ENCODE results near the gene DOCK2. TPM values are rescaled to one million over a fixed set of nuclear protein-coding genes. Genes with fewer than 3 reads are reported as not detected.

Gene DOCK2
- polyA plus RNA-seq, 1 of the 3 experiments (the other 2 are of a cell fraction) = 3.8 TPM

DNA sequence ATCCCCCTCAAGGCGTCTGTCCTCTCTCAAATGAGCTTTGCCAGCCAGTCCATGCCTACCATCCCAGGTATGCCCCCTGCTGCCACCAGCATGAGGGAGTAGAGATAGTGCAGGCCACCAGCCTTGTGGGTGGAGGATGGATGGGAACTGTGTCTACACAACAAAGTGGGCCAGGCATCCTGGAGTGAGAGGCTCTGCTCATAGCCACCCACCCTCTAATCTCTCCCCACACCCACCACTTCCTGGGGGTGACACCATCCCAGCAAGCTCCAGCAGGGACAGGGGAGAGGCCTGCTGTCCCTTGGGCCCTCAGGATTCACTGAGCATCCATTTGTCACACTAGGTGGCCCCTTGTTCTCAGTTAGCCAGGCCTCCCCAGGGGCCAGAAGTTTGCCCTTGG is 443.1 kb downstream of the DOCK2 start (continued):
- TF ChIP-seq, protein P1, sequence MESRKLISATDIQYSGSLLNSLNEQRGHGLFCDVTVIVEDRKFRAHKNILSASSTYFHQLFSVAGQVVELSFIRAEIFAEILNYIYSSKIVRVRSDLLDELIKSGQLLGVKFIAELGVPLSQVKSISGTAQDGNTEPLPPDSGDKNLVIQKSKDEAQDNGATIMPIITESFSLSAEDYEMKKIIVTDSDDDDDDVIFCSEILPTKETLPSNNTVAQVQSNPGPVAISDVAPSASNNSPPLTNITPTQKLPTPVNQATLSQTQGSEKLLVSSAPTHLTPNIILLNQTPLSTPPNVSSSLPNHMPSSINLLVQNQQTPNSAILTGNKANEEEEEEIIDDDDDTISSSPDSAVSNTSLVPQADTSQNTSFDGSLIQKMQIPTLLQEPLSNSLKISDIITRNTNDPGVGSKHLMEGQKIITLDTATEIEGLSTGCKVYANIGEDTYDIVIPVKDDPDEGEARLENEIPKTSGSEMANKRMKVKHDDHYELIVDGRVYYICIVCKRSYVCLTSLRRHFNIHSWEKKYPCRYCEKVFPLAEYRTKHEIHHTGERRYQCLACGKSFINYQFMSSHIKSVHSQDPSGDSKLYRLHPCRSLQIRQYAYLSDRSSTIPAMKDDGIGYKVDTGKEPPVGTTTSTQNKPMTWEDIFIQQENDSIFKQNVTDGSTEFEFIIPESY (IDR thresholded peaks at IDR 0.05; ENCODE audit: borderline replicate concordance, low read depth) = no peak
- TF ChIP-seq RFX5 (IDR thresholded peaks at IDR 0.05; ENCODE audit: low read length) = no peak
- no peak for TF ChIP-seq MEF2A (IDR thresholded peaks at IDR 0.05; ENCODE audit: borderline replicate concordance, low read depth)
- no peak for TF ChIP-seq EZH2phosphoT487 (IDR thresholded peaks at IDR 0.05; ENCODE audit: borderline replicate concordance, low read depth)
- no peak for TF ChIP-seq POLR2AphosphoS5 (IDR thresholded peaks at IDR 0.05; ENCODE audit: low read depth, low read length)
- no peak for TF ChIP-seq YY1 (IDR thresholded peaks at IDR 0.05; ENCODE audit: low read depth)

DNA sequence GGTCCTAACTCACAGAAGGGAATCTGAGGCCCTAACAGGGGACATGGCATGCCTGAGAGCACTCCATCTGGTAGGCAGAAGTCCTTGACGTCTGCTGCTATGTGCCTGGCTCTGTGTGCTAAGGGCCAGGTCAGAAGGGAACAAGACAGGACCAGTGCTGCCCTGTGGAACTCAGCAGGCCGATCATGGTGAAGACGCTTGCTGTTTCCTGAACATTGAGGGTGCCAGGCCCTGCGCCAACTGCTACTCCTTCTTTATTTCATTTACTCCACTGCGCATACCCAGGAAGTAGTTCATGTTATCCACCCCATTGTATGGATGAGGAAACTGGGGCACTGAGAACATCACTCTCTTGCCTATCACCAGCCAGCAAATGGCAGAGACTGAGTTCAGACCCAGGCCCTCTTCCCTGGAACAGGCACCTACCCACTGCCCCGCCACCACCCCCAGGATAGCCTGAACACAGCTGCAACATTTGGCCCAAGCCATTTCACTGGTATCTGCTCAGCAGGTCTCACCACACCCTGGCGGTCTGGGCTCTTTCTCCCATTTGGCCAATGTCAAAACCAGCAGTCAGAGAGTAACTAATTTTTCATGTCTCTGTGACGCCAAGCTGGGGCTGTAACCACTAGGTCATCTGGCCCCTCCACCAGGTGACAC is 443.8 kb downstream of the DOCK2 start:
- no peaks in the 10 kb centered on the region for H3K27me3 ChIP-seq (ENCODE audit: insufficient read depth)
- H3K9me2 ChIP-seq = no peaks in the 10 kb centered on the region
- no peak overlapping the region for H3K27ac ChIP-seq (ENCODE audit: low read depth in 2 of 2, low read length in 1 of 2)
- no peak overlapping the region for H2AFZ ChIP-seq (ENCODE audit: low read depth)
- H3K4me1 ChIP-seq (ENCODE audit: control insufficient read depth in 1 of 2, insufficient read depth in 2 of 2, low read depth in 1 of 2, low read length in 1 of 2) = no peaks in the 10 kb centered on the region
- H3K79me2 ChIP-seq (ENCODE audit: insufficient read depth) = no peaks in the 10 kb centered on the region
- H3K4me2 ChIP-seq = no peak overlapping the region
- no peaks in the 10 kb centered on the region for H3K9me3 ChIP-seq
- no peak for DNase-seq
- CTCF ChIA-PET = interaction anchor here (1.9 to 2.0 kb wide), 3 partner anchors 10 to 20 kb away, joined by 6 to 9 read pairs (median 6); no protein-coding TSS in a partner anchor
- no peaks in the 10 kb centered on the region for H3K36me3 ChIP-seq (replicated peaks in 1 of 2; ENCODE audit: control insufficient read depth in 1 of 2, insufficient read depth in 2 of 2, low read length in 1 of 2)
- WGBS (ENCODE audit: low lambda C conversion rate) = 71% methylated on average over 7 of the region's 8 CpGs
- no peaks in the 10 kb centered on the region for H3F3A ChIP-seq (replicated peaks; ENCODE audit: insufficient read depth)
- TF ChIP-seq YY1 (IDR thresholded peaks at IDR 0.05; ENCODE audit: low read depth) (no peak), TEAD4 (IDR thresholded peaks at IDR 0.05; ENCODE audit: borderline replicate concordance, insufficient read depth) (no peak), CHD2 (IDR thresholded peaks at IDR 0.05; ENCODE audit: low read length, partially characterized antibody) (no peak), NFIC (IDR thresholded peaks at IDR 0.05; ENCODE audit: borderline replicate concordance) (no peak), MEF2A (IDR thresholded peaks at IDR 0.05; ENCODE audit: borderline replicate concordance, low read depth) (no peak), RXRA (IDR thresholded peaks at IDR 0.05; ENCODE audit: borderline replicate concordance, low read depth) (no peak), FOXM1 (IDR thresholded peaks at IDR 0.05; ENCODE audit: low read depth) (no peak), FOXJ3 (CRISPR knock-in tag; IDR thresholded peaks at IDR 0.05) (no peak), RFX5 (IDR thresholded peaks at IDR 0.05; ENCODE audit: low read length) (no peak), RAD21 (IDR thresholded peaks at IDR 0.05; ENCODE audit: low read length) (no peak), FOSL2 (IDR thresholded peaks at IDR 0.05; ENCODE audit: borderline replicate concordance, low read depth) (no peak), SIN3A (IDR thresholded peaks at IDR 0.05; ENCODE audit: borderline replicate concordance, low read depth, low read length) (no peak), ELF1 (IDR thresholded peaks at IDR 0.05) (no peak)
- TF ChIP-seq, protein P2, sequence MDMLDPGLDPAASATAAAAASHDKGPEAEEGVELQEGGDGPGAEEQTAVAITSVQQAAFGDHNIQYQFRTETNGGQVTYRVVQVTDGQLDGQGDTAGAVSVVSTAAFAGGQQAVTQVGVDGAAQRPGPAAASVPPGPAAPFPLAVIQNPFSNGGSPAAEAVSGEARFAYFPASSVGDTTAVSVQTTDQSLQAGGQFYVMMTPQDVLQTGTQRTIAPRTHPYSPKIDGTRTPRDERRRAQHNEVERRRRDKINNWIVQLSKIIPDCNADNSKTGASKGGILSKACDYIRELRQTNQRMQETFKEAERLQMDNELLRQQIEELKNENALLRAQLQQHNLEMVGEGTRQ (IDR thresholded peaks at IDR 0.05; ENCODE audit: borderline replicate concordance, low read depth, low read length) = no peak
- TF ChIP-seq, protein P3, sequence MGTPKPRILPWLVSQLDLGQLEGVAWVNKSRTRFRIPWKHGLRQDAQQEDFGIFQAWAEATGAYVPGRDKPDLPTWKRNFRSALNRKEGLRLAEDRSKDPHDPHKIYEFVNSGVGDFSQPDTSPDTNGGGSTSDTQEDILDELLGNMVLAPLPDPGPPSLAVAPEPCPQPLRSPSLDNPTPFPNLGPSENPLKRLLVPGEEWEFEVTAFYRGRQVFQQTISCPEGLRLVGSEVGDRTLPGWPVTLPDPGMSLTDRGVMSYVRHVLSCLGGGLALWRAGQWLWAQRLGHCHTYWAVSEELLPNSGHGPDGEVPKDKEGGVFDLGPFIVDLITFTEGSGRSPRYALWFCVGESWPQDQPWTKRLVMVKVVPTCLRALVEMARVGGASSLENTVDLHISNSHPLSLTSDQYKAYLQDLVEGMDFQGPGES (IDR thresholded peaks at IDR 0.05; ENCODE audit: low read depth, low read length) = no peak
- TF ChIP-seq, protein P4, sequence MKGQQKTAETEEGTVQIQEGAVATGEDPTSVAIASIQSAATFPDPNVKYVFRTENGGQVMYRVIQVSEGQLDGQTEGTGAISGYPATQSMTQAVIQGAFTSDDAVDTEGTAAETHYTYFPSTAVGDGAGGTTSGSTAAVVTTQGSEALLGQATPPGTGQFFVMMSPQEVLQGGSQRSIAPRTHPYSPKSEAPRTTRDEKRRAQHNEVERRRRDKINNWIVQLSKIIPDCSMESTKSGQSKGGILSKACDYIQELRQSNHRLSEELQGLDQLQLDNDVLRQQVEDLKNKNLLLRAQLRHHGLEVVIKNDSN (IDR thresholded peaks at IDR 0.05; ENCODE audit: borderline replicate concordance, low read depth) = no peak
- TF ChIP-seq, protein P5, sequence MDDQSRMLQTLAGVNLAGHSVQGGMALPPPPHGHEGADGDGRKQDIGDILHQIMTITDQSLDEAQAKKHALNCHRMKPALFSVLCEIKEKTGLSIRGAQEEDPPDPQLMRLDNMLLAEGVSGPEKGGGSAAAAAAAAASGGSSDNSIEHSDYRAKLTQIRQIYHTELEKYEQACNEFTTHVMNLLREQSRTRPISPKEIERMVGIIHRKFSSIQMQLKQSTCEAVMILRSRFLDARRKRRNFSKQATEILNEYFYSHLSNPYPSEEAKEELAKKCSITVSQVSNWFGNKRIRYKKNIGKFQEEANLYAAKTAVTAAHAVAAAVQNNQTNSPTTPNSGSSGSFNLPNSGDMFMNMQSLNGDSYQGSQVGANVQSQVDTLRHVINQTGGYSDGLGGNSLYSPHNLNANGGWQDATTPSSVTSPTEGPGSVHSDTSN (IDR thresholded peaks at IDR 0.05) = no peak
- TF ChIP-seq, protein P6, sequence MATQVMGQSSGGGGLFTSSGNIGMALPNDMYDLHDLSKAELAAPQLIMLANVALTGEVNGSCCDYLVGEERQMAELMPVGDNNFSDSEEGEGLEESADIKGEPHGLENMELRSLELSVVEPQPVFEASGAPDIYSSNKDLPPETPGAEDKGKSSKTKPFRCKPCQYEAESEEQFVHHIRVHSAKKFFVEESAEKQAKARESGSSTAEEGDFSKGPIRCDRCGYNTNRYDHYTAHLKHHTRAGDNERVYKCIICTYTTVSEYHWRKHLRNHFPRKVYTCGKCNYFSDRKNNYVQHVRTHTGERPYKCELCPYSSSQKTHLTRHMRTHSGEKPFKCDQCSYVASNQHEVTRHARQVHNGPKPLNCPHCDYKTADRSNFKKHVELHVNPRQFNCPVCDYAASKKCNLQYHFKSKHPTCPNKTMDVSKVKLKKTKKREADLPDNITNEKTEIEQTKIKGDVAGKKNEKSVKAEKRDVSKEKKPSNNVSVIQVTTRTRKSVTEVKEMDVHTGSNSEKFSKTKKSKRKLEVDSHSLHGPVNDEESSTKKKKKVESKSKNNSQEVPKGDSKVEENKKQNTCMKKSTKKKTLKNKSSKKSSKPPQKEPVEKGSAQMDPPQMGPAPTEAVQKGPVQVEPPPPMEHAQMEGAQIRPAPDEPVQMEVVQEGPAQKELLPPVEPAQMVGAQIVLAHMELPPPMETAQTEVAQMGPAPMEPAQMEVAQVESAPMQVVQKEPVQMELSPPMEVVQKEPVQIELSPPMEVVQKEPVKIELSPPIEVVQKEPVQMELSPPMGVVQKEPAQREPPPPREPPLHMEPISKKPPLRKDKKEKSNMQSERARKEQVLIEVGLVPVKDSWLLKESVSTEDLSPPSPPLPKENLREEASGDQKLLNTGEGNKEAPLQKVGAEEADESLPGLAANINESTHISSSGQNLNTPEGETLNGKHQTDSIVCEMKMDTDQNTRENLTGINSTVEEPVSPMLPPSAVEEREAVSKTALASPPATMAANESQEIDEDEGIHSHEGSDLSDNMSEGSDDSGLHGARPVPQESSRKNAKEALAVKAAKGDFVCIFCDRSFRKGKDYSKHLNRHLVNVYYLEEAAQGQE (IDR thresholded peaks at IDR 0.05; ENCODE audit: low read depth, low read length) = no peak
- POLR2A ChIA-PET = no interaction called here
- no peak overlapping the region for H3K4me3 ChIP-seq (ENCODE audit: low read depth in 2 of 2, low read length in 1 of 2)
- no peaks in the 10 kb centered on the region for H4K20me1 ChIP-seq (ENCODE audit: insufficient read depth)
- no peak overlapping the region for H3K9ac ChIP-seq

Measured in SK-N-SH (cell line).